Gastroesophageal sphincter (tissue), 4 donors: ENCODE measurements around the gene KIAA0586. TPM values are rescaled to one million over a fixed set of nuclear protein-coding genes. Genes with fewer than 3 reads are reported as not detected.

ENCODE experiments used
- ATAC-seq: fragments of 150-250 bp; one replicate; pipeline ENCODE4 v1.9.1; 2016; ENCODE audit warnings: mild to moderate bottlenecking, moderate library complexity
- H3K27ac ChIP-seq, 4 donors: fragments of 200-600 bp; sonication (generic) in 3 of 4; 1 replicate in 3 of 4; 2 replicates in 1 of 4; pipeline ENCODE4 v1.5.1; 2016 to 2019
- H3K27me3 ChIP-seq: fragments of 200-600 bp; sonication (generic); one replicate; pipeline ENCODE4 v1.5.1; 2019
- H3K36me3 ChIP-seq, 2 donors: fragments of 200-600 bp; sonication (generic); one replicate each; pipeline ENCODE4 v1.5.1; 2019; ENCODE audit warnings: control low read depth in 1 of 2
- H3K4me1 ChIP-seq, 3 donors: fragments of 200-600 bp; sonication (generic); 1 replicate in 2 of 3; 2 replicates in 1 of 3; pipeline ENCODE4 v1.5.1; 2016 to 2019; ENCODE audit warnings: control low read depth in 2 of 3
- H3K4me3 ChIP-seq, 2 donors: fragments of 200-600 bp; sonication (generic); one replicate each; pipeline ENCODE4 v1.5.1; 2019; ENCODE audit warnings: mild to moderate bottlenecking in 1 of 2, moderate library complexity in 1 of 2
- H3K9me3 ChIP-seq, 3 donors: fragments of 200-600 bp; sonication (generic); one replicate each; pipeline ENCODE4 v1.5.1; 2017 to 2019; ENCODE audit warnings: control low read depth in 2 of 3
- CTCF ChIP-seq, 4 experiments: fragments of 200-600 bp in 2 of 4; fragments of 450-650 bp in 2 of 4; sonication (generic) in 1 of 4; IDR thresholded peaks; one replicate each; pipeline ENCODE4 v1.5.1; 2017 to 2019; ENCODE audit warnings: antibody characterized with exemption in 4 of 4, mild to moderate bottlenecking in 2 of 4, moderate library complexity in 2 of 4
- EP300 ChIP-seq: sonication (generic); formaldehyde crosslinking; IDR thresholded peaks from one replicate; pipeline ENCODE4 v1.6.1; 2017; ENCODE audit warnings: antibody characterized with exemption, mild to moderate bottlenecking
- POLR2A ChIP-seq, 2 donors: fragments of 450-650 bp; IDR thresholded peaks; one replicate each; pipeline ENCODE4 v1.6.1; 2017; ENCODE audit warnings: antibody characterized with exemption in 2 of 2, mild to moderate bottlenecking in 2 of 2, moderate library complexity in 1 of 2
- POLR2AphosphoS5 ChIP-seq: sonication (generic); formaldehyde crosslinking; IDR thresholded peaks from one replicate; pipeline ENCODE4 v1.6.1; 2017; ENCODE audit warnings: antibody characterized with exemption
- WGBS, 2 donors: methylation state at CpG; one replicate each; pipeline ENCODE4 v1.1.5; 2018; ENCODE audit warnings: low coverage in 1 of 2; 5-methylcytosine and 5-hydroxymethylcytosine counted together
- total RNA-seq, 4 donors: library from RNA; depleted of rRNA; stranded (reverse); fragments of >200 nt; gene quantifications; one replicate each; pipeline ENCODE4 v1.1.0, GENCODE V29; 2016

Gene KIAA0586
- total RNA-seq, 4 donors from 2014 or later: 11.6 to 22.4 (median 18.0) TPM

GRCh38 chr14:58571256-58571655, 143.7 kb downstream of the KIAA0586 start:
- Histone ChIP-seq H3K36me3 (no peaks in the 10 kb centered on the region), H3K4me3 (no peak overlapping the region), H3K27me3 (no peaks in the 10 kb centered on the region), H3K9me3 (no peaks in the 10 kb centered on the region), H3K4me1 (peaks cover 0 to 7% (median 0%) of the 10 kb centered on the region in 3 donors), H3K27ac (no peak overlapping the region)
- TF ChIP-seq EP300 (no peak), CTCF (IDR thresholded peaks at IDR 0.05) (no peak), POLR2AphosphoS5 (no peak)
- WGBS, 2 donors: 89 to 96% methylated on average over 3 to 6 of the region's 7 CpGs
- ATAC-seq: no peak

- 42 to 61% methylated on average over 3 to 9 of the region's 9 CpGs for WGBS, 2 donors
Observed at GRCh38 chr14:58571769-58572472, 144.4 kb downstream of the KIAA0586 start.

GRCh38 chr14:58572473-58572853, 144.9 kb downstream of the KIAA0586 start:
- Histone ChIP-seq H3K27me3 (no peaks in the 10 kb centered on the region), H3K9me3 (no peaks in the 10 kb centered on the region), H3K36me3 (no peaks in the 10 kb centered on the region), H3K4me3 (no peak overlapping the region), H3K27ac (no peak overlapping the region), H3K4me1 (peaks cover 0 to 7% (median 0%) of the 10 kb centered on the region in 3 donors)
- WGBS, 2 donors: 83 to 88% methylated on average over 1 of the region's 1 CpG
- no peak for ATAC-seq
- no peak for TF ChIP-seq CTCF (IDR thresholded peaks at IDR 0.05)
- no peak for TF ChIP-seq POLR2A (IDR thresholded peaks at IDR 0.05)
- no peak for TF ChIP-seq POLR2AphosphoS5
- no peak for TF ChIP-seq EP300

More at GRCh38 chr14:58571769-58572472, 144.4 kb downstream of the KIAA0586 start:
- TF ChIP-seq EP300 (no peak), POLR2AphosphoS5 (no peak), POLR2A (IDR thresholded peaks at IDR 0.05) (no peak), CTCF (IDR thresholded peaks at IDR 0.05) (no peak)
- Histone ChIP-seq H3K4me1 (peaks cover 0 to 7% (median 0%) of the 10 kb centered on the region in 3 donors), H3K4me3 (no peak overlapping the region), H3K27ac (no peak overlapping the region), H3K27me3 (no peaks in the 10 kb centered on the region), H3K36me3 (no peaks in the 10 kb centered on the region), H3K9me3 (no peaks in the 10 kb centered on the region)
- no peak for ATAC-seq

- ATAC-seq: no peak
- Histone ChIP-seq H3K4me3 (no peak overlapping the region), H3K36me3 (no peaks in the 10 kb centered on the region), H3K9me3 (no peaks in the 10 kb centered on the region), H3K27ac (no peak overlapping the region), H3K4me1 (peaks cover 0 to 7% (median 0%) of the 10 kb centered on the region in 3 donors), H3K27me3 (no peaks in the 10 kb centered on the region)
- WGBS, 2 donors: 92 to 96% methylated on average over 2 of the region's 2 CpGs
- TF ChIP-seq POLR2A (IDR thresholded peaks at IDR 0.05): no peak
Observed at GRCh38 chr14:58572863-58573262, 145.3 kb downstream of the KIAA0586 start.

GRCh38 chr14:58574623-58575022, 147.1 kb downstream of the KIAA0586 start:
- H3K9me3 ChIP-seq: no peaks in the 10 kb centered on the region
- 86 to 93% methylated on average over 2 of the region's 2 CpGs for WGBS, 2 donors
- peaks cover 0 to 7% (median 0%) of the 10 kb centered on the region in 3 donors for H3K4me1 ChIP-seq
- ATAC-seq: no peak
- no peak overlapping the region for H3K4me3 ChIP-seq
- H3K36me3 ChIP-seq: no peaks in the 10 kb centered on the region
- no peak overlapping the region for H3K27ac ChIP-seq
- TF ChIP-seq CTCF (IDR thresholded peaks at IDR 0.05): no peak
- TF ChIP-seq POLR2A (IDR thresholded peaks at IDR 0.05): no peak
- TF ChIP-seq POLR2AphosphoS5: no peak
- TF ChIP-seq EP300: no peak
- H3K27me3 ChIP-seq: no peaks in the 10 kb centered on the region
